HCT116 (cell line): ENCODE measurements around the gene USF1. TPM values are rescaled to one million over a fixed set of nuclear protein-coding genes. Genes with fewer than 3 reads are reported as not detected.

Source experiments
- ATAC-seq: fragments of 200-7000 bp; cut with Tn5 transposase; 2 replicates; pipeline ENCODE4 v1.9.1; 2020; ENCODE audit warnings: mild to moderate bottlenecking, moderate library complexity
- BruUV-seq: library from RNA; stranded (reverse); fragments of 400-500 nt; replicated peaks from 2 replicates; lab custom pipeline; 2021; lab: Mats Ljungman, UMichigan
- CTCF ChIA-PET: fragments of 300-600 bp; sonication (Branson Sonifier 250); formaldehyde crosslinking; loops from one replicate; lab custom pipeline; 2021; ENCODE audit warnings: antibody characterized with exemption; lab: Charles Lee
- POLR2A ChIA-PET: fragments of 300-600, 350-600 bp; sonication (Branson Sonifier 250); formaldehyde crosslinking; loops from one replicate; lab custom pipeline; 2021; ENCODE audit warnings: antibody characterized with exemption; lab: Charles Lee
- RAD21 ChIA-PET, 2 experiments: fragments of 300-600 bp; sonication (Branson Sonifier 250); formaldehyde crosslinking; loops; one replicate each; lab custom pipeline; 2023; ENCODE audit warnings: low total read pairs in 2 of 2; ENCODE audit not compliant: uncharacterized antibody in 2 of 2, unreplicated experiment in 2 of 2, low non-redundant PET in 1 of 2; lab: Charles Lee
- DNase-seq: peaks from one replicate; pipeline ENCODE4 v3.0.0-alpha.2; 2010; ENCODE audit warnings: low read depth, low spot score
- H2AFZ ChIP-seq: fragments of 200-600 bp; shearing (Covaris generic), sonication (generic); 2 replicates; pipeline ENCODE4 v1.6.1; 2017; ENCODE audit warnings: low read depth, mixed run types, mixed read lengths, antibody characterized with exemption, low read length; ENCODE audit not compliant: poor library complexity, severe bottlenecking
- H3K27ac ChIP-seq: 2 replicates; pipeline ENCODE4 v1.5.1; 2012; ENCODE audit warnings: low read depth, low read length
- H3K27me3 ChIP-seq: fragments of 200-600 bp; sonication (generic); 2 replicates; pipeline ENCODE4 v1.6.1; 2016; ENCODE audit warnings: mixed run types, low read length, mixed read lengths; ENCODE audit not compliant: insufficient read depth
- H3K36me3 ChIP-seq, 2 experiments: fragments of 200-500 bp in 1 of 2; fragments of 200-600 bp in 1 of 2; sonication (Bioruptor generic) in 1 of 2; sonication (generic) in 1 of 2; 2 replicates each; pipeline versions ENCODE4 v1.5.1 to v1.6.1; 2014 to 2016; ENCODE audit warnings: low read length in 2 of 2, inconsistent platforms in 1 of 2, mixed read lengths in 1 of 2, mixed run types in 1 of 2; ENCODE audit not compliant: insufficient read depth in 2 of 2, control insufficient read depth in 1 of 2
- H3K4me1 ChIP-seq, 2 experiments: fragments of 200-600 bp in 1 of 2; sonication (generic) in 1 of 2; 2 replicates each; pipeline versions ENCODE4 v1.5.1 to v1.6.1; 2012 to 2017; ENCODE audit warnings: low read length in 2 of 2, inconsistent platforms in 1 of 2, mild to moderate bottlenecking in 1 of 2, mixed read lengths in 1 of 2, mixed run types in 1 of 2, moderate library complexity in 1 of 2; ENCODE audit not compliant: insufficient read depth in 2 of 2, control insufficient read depth in 1 of 2
- H3K4me2 ChIP-seq: fragments of 200-600 bp; sonication (generic); 2 replicates; pipeline ENCODE4 v1.6.1; 2017; ENCODE audit warnings: mixed run types, low read length, mixed read lengths
- H3K4me3 ChIP-seq, 2 experiments: fragments of 200-600 bp in 1 of 2; sonication (generic) in 1 of 2; replicated peaks in 1 of 2; 2 replicates each; pipeline ENCODE4 v1.5.1; 2011 to 2016; ENCODE audit warnings: low read length in 2 of 2, control low read depth in 1 of 2, low read depth in 1 of 2, mild to moderate bottlenecking in 1 of 2, mixed read lengths in 1 of 2, mixed run types in 1 of 2
- H3K79me2 ChIP-seq: fragments of 200-600 bp; sonication (generic); 2 replicates; pipeline ENCODE4 v1.6.1; 2017; ENCODE audit warnings: mild to moderate bottlenecking, mixed run types, low read length, moderate library complexity, mixed read lengths; ENCODE audit not compliant: insufficient read depth
- H3K9ac ChIP-seq: fragments of 200-600 bp; sonication (generic); 2 replicates; pipeline ENCODE4 v1.6.1; 2016; ENCODE audit warnings: low read length, mixed read lengths
- H3K9me2 ChIP-seq: fragments of 200-600 bp; sonication (generic), shearing (Covaris generic); 2 replicates; pipeline ENCODE4 v1.6.1; 2017; ENCODE audit warnings: mixed run types, mild to moderate bottlenecking, moderate library complexity; ENCODE audit not compliant: insufficient read depth
- H3K9me3 ChIP-seq, 2 experiments: fragments of 200-500 bp in 1 of 2; fragments of 200-600 bp in 1 of 2; sonication (Bioruptor generic) in 1 of 2; sonication (generic) in 1 of 2; 2 replicates each; pipeline ENCODE4 v1.6.1; 2014 to 2017; ENCODE audit warnings: low read length in 2 of 2, mixed read lengths in 2 of 2, inconsistent platforms in 1 of 2, low read depth in 1 of 2, mild to moderate bottlenecking in 1 of 2, mixed run types in 1 of 2, moderate library complexity in 1 of 2; ENCODE audit not compliant: control insufficient read depth in 1 of 2, insufficient read depth in 1 of 2
- H4K20me1 ChIP-seq: fragments of 200-600 bp; sonication (generic), shearing (Covaris generic); 2 replicates; pipeline ENCODE4 v1.6.1; 2017; ENCODE audit warnings: mixed run types, mild to moderate bottlenecking, moderate library complexity; ENCODE audit not compliant: insufficient read depth
- POLR2A ChIP-seq: IDR thresholded peaks from 2 replicates; pipeline ENCODE4 v1.7.0; 2011; ENCODE audit warnings: borderline replicate concordance; ENCODE audit not compliant: insufficient read depth, insufficient read length; ENCODE audit errors: extremely low read depth
- POLR2AphosphoS5 ChIP-seq: IDR thresholded peaks from 2 replicates; pipeline ENCODE4 v1.6.1; 2011; ENCODE audit warnings: mild to moderate bottlenecking, low read depth, low read length, moderate library complexity
- SIN3A ChIP-seq: IDR thresholded peaks from 2 replicates; pipeline ENCODE4 v1.6.1; 2012; ENCODE audit warnings: low read depth
- SP1 ChIP-seq: IDR thresholded peaks from 2 replicates; pipeline ENCODE4 v1.6.1; 2012; ENCODE audit warnings: low read depth
- YY1 ChIP-seq: IDR thresholded peaks from 2 replicates; pipeline ENCODE4 v1.6.1; 2011; ENCODE audit warnings: low read length, low read depth, moderate library complexity, mild to moderate bottlenecking; ENCODE audit not compliant: insufficient replicate concordance; ENCODE audit errors: extremely low read depth
- ZFX ChIP-seq: fragments of 450-650 bp; IDR thresholded peaks from 2 replicates; pipeline ENCODE4 v1.6.1; 2017
- ZNF274 ChIP-seq: fragments of 200-500 bp; sonication (Bioruptor generic); IDR thresholded peaks from 2 replicates; pipeline ENCODE4 v1.6.1; 2014; ENCODE audit warnings: mild to moderate bottlenecking, low read depth, low read length, inconsistent platforms
- intact Hi-C: fragments of 100-400 bp; cut with micrococcal nuclease; formaldehyde crosslinking; loops from 2 replicates; pipeline ENCODE4 v1.10.0; 2022
- total RNA-seq: library from RNA; stranded (reverse); gene quantifications from one replicate; pipeline ENCODE4 v1.2.1, GENCODE V29; 2021; ENCODE audit not compliant: unreplicated experiment
- TF ChIP-seq, protein P1 (sequence below): IDR thresholded peaks from 2 replicates; pipeline ENCODE4 v1.6.1; 2012; ENCODE audit warnings: low read depth
- TF ChIP-seq, protein P2 (sequence below): IDR thresholded peaks from 2 replicates; pipeline ENCODE4 v1.6.1; 2012

USF1 gene
- total RNA-seq, 1 experiment from 2014 or later, result 48.0 TPM

DNA sequence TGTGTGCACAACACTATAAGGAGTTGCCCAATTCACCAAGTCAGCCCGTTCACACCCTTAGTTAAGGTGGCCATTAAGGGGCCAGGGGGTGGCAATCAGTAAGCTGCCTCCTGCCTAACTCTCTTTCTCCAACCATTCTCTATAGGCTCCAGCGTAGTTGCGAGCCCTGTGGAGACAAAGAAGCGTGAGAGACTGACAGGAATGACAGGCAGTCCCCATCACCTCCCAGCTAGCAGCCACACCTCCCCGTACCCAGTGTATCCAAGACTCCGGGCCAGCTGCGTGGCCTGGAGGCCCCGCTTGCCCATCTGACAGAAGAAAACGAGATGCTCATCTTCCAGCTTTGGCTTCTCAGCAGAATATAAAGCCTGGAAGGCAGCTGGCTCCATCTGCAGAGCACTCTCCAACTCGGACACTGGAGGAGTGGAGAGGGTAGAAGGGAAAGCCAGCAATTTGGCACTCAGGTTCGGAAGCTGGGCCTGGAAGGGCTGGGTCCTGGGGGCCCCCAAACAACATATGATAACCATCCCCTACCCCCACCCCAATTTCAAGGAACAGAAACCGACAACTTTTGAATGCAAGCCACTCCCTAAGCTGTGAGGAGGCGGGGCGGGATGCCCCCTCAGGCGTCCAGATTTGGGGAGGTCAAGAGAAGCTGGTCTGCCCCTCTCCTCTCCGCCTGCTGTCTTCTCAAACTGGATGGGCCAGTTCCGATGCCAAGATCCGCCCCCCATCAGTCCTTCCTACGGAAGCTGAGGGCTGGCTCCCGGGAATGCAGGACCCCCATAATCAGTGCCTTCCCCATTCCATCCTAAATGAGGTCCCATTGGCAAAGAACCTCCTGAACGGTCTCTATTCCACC is 7.9 kb downstream of the USF1 start:
- BruUV-seq, result no TSS peak
- Histone ChIP-seq H4K20me1 (no peaks in the 10 kb centered on the region), H3K9ac (peak overlapping the region; percentile 77), H3K9me3 (no peaks in the 10 kb centered on the region), H3K79me2 (peaks cover 35% of the 10 kb centered on the region), H3K27me3 (no peaks in the 10 kb centered on the region), H3K27ac (peak overlapping the region; percentile 88), H3K4me2 (peak overlapping the region; percentile 90), H3K36me3 (peaks cover 10 to 29% of the 10 kb centered on the region in 2 experiments; a peak in 3 of 4 replicates), H2AFZ (no peak overlapping the region), H3K4me1 (peaks cover 20 to 39% of the 10 kb centered on the region in 2 experiments), H3K4me3 (peak overlapping the region; percentile 76 to 88), H3K9me2 (no peaks in the 10 kb centered on the region)
- peak; percentile 39 for ATAC-seq
- TF ChIP-seq, protein P1, sequence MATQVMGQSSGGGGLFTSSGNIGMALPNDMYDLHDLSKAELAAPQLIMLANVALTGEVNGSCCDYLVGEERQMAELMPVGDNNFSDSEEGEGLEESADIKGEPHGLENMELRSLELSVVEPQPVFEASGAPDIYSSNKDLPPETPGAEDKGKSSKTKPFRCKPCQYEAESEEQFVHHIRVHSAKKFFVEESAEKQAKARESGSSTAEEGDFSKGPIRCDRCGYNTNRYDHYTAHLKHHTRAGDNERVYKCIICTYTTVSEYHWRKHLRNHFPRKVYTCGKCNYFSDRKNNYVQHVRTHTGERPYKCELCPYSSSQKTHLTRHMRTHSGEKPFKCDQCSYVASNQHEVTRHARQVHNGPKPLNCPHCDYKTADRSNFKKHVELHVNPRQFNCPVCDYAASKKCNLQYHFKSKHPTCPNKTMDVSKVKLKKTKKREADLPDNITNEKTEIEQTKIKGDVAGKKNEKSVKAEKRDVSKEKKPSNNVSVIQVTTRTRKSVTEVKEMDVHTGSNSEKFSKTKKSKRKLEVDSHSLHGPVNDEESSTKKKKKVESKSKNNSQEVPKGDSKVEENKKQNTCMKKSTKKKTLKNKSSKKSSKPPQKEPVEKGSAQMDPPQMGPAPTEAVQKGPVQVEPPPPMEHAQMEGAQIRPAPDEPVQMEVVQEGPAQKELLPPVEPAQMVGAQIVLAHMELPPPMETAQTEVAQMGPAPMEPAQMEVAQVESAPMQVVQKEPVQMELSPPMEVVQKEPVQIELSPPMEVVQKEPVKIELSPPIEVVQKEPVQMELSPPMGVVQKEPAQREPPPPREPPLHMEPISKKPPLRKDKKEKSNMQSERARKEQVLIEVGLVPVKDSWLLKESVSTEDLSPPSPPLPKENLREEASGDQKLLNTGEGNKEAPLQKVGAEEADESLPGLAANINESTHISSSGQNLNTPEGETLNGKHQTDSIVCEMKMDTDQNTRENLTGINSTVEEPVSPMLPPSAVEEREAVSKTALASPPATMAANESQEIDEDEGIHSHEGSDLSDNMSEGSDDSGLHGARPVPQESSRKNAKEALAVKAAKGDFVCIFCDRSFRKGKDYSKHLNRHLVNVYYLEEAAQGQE, result no peak
- no peak for TF ChIP-seq ZNF274
- TF ChIP-seq YY1, result no peak
- TF ChIP-seq SP1, result no peak
- no peak for TF ChIP-seq ZFX
- no peak for TF ChIP-seq POLR2A
- TF ChIP-seq, protein P2, sequence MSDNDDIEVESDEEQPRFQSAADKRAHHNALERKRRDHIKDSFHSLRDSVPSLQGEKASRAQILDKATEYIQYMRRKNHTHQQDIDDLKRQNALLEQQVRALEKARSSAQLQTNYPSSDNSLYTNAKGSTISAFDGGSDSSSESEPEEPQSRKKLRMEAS, result no peak
- TF ChIP-seq SIN3A, result no peak
- no peak for TF ChIP-seq POLR2AphosphoS5
- POLR2A ChIA-PET, result interaction anchor here (0.8 to 2.3 kb wide), 5 partner anchors 8 to 47 kb away, joined by 3 to 24 read pairs (median 3); partner anchors contain the start of genes F11R and USF1
- CTCF ChIA-PET, result interaction anchor here (0.9 to 1.1 kb wide), 2 partner anchors 17 to 268 kb away, joined by 4 to 5 read pairs; partner anchors contain the start of gene F11R
- DNase-seq, result no peak
- intact Hi-C loops, result loop anchor here (2.0 kb wide), 1 partner anchor 41 kb away; no protein-coding TSS in a partner anchor
- RAD21 ChIA-PET, result interaction anchor here in 1 of 2 experiments (0.7 kb wide), 1 partner anchor 60 kb away, joined by 3 read pairs; no protein-coding TSS in a partner anchor
